Prostate gland (tissue), 2 donors: ENCODE measurements around the gene FGF11. TPM values are rescaled to one million over a fixed set of nuclear protein-coding genes. Genes with fewer than 3 reads are reported as not detected.
A peak's percentile ranks its signal among the peaks of the same experiment; 100 is the strongest.

ENCODE experiments used
- DNase-seq: peaks from one replicate; pipeline ENCODE4 v3.0.0-alpha.2; 2019; ENCODE audit warnings: low spot score
- H3K27ac ChIP-seq, 2 donors: fragments of 200-600 bp; sonication (generic); 2 replicates each; pipeline ENCODE4 v1.5.1; 2017 to 2019
- H3K27me3 ChIP-seq: fragments of 200-600 bp; sonication (generic); replicated peaks from 2 replicates; pipeline ENCODE4 v1.5.1; 2019; ENCODE audit not compliant: insufficient read depth
- H3K36me3 ChIP-seq, 2 donors: fragments of 200-600 bp; sonication (generic); 1 replicate in 1 of 2; 2 replicates in 1 of 2; pipeline versions ENCODE4 v1.5.1 to v1.8.1; 2017 to 2019
- H3K4me1 ChIP-seq: fragments of 200-600 bp; sonication (generic); replicated peaks from 2 replicates; pipeline ENCODE4 v1.5.1; 2019
- H3K4me3 ChIP-seq, 2 donors: fragments of 200-600 bp; sonication (generic); 2 replicates each; pipeline ENCODE4 v1.5.1; 2017 to 2019
- H3K9me3 ChIP-seq: fragments of 200-600 bp; sonication (generic); 2 replicates; pipeline ENCODE4 v1.5.1; 2017
- POLR2A ChIP-seq: fragments of 450-650 bp; IDR thresholded peaks from one replicate; pipeline ENCODE4 v1.6.1; 2016; ENCODE audit warnings: antibody characterized with exemption, mild to moderate bottlenecking
- POLR2AphosphoS5 ChIP-seq: sonication (generic); formaldehyde crosslinking; IDR thresholded peaks from one replicate; pipeline ENCODE4 v1.6.1; 2017; ENCODE audit warnings: antibody characterized with exemption
- WGBS: methylation state at CpG from one replicate; pipeline ENCODE4 v1.1.5; 2018; 5-methylcytosine and 5-hydroxymethylcytosine counted together
- intact Hi-C: fragments of 100-400 bp; cut with DNase I; formaldehyde crosslinking; loops from one replicate; pipeline ENCODE4 v1.14.2; 2022
- total RNA-seq, 2 donors: library from RNA; depleted of rRNA; stranded (reverse); fragments of >200 nt; gene quantifications; one replicate each; pipeline ENCODE4 v1.1.0, GENCODE V29; 2016
- TF ChIP-seq, protein P1 (sequence below), 4 experiments: fragments of 200-600 bp in 2 of 4; fragments of 450-650 bp in 2 of 4; sonication (generic) in 2 of 4; IDR thresholded peaks; 1 replicate in 3 of 4; 2 replicates in 1 of 4; pipeline ENCODE4 v1.5.1; 2016 to 2019; ENCODE audit warnings: antibody characterized with exemption in 4 of 4, mild to moderate bottlenecking in 2 of 4, moderate library complexity in 2 of 4

Gene FGF11
- total RNA-seq, 2 donors from 2014 or later: 1.2 to 4.2 TPM

GRCh38 chr17:7475764-7476422 lies 36.6 kb downstream of the FGF11 start:
- no peak for DNase-seq
- H3K27me3 ChIP-seq: no peaks in the 10 kb centered on the region
- H3K9me3 ChIP-seq: no peaks in the 10 kb centered on the region
- TF ChIP-seq, protein P1, sequence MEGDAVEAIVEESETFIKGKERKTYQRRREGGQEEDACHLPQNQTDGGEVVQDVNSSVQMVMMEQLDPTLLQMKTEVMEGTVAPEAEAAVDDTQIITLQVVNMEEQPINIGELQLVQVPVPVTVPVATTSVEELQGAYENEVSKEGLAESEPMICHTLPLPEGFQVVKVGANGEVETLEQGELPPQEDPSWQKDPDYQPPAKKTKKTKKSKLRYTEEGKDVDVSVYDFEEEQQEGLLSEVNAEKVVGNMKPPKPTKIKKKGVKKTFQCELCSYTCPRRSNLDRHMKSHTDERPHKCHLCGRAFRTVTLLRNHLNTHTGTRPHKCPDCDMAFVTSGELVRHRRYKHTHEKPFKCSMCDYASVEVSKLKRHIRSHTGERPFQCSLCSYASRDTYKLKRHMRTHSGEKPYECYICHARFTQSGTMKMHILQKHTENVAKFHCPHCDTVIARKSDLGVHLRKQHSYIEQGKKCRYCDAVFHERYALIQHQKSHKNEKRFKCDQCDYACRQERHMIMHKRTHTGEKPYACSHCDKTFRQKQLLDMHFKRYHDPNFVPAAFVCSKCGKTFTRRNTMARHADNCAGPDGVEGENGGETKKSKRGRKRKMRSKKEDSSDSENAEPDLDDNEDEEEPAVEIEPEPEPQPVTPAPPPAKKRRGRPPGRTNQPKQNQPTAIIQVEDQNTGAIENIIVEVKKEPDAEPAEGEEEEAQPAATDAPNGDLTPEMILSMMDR (IDR thresholded peaks at IDR 0.05): no peak
- no peak for TF ChIP-seq POLR2A
- no peak for TF ChIP-seq POLR2AphosphoS5
- peaks cover 22% of the 10 kb centered on the region for H3K4me1 ChIP-seq
- intact Hi-C loops: loop anchor here (5.0 kb wide), 2 partner anchors 39 to 74 kb away; partner anchors contain the start of genes FGF11, TMEM102 and TMEM256
- H3K27ac ChIP-seq: peak overlapping the region; percentile 100
- H3K36me3 ChIP-seq: no peaks in the 10 kb centered on the region
- no peak overlapping the region for H3K4me3 ChIP-seq
- 53% methylated on average over 15 of the region's 15 CpGs for WGBS

- DNase-seq: no peak
- Histone ChIP-seq H3K4me3 (no peak overlapping the region), H3K9me3 (no peaks in the 10 kb centered on the region), H3K36me3 (no peaks in the 10 kb centered on the region), H3K27me3 (no peaks in the 10 kb centered on the region), H3K4me1 (peaks cover 22% of the 10 kb centered on the region), H3K27ac (peak overlapping the region; percentile 100)
- WGBS: 20% methylated on average over 3 of the region's 3 CpGs
- intact Hi-C loops: loop anchor here (5.0 kb wide), 2 partner anchors 39 to 74 kb away; partner anchors contain the start of genes FGF11, TMEM102 and TMEM256
- TF ChIP-seq POLR2AphosphoS5 (peak; percentile 52), POLR2A (no peak)
- TF ChIP-seq, protein P1 (IDR thresholded peaks at IDR 0.05): no peak
These were observed 37.2 kb downstream of the FGF11 start for GRCh38 chr17:7476494-7476893.

- Histone ChIP-seq H3K4me3 (peak overlapping the region in 1 of 2 donors; percentile 100), H3K36me3 (no peaks in the 10 kb centered on the region), H3K27ac (peak overlapping the region; percentile 100), H3K9me3 (no peaks in the 10 kb centered on the region), H3K27me3 (no peaks in the 10 kb centered on the region), H3K4me1 (peaks cover 22% of the 10 kb centered on the region)
- no peak for DNase-seq
- intact Hi-C loops: loop anchor here (5.0 kb wide), 2 partner anchors 40 to 75 kb away; partner anchors contain the start of genes FGF11, TMEM102 and TMEM256
- 64% methylated on average over 5 of the region's 5 CpGs for WGBS
- TF ChIP-seq POLR2A: no peak
- TF ChIP-seq POLR2AphosphoS5: no peak
- TF ChIP-seq, protein P1 (IDR thresholded peaks at IDR 0.05): no peak
These were observed 37.6 kb downstream of the FGF11 start for GRCh38 chr17:7476951-7477350.

DNA sequence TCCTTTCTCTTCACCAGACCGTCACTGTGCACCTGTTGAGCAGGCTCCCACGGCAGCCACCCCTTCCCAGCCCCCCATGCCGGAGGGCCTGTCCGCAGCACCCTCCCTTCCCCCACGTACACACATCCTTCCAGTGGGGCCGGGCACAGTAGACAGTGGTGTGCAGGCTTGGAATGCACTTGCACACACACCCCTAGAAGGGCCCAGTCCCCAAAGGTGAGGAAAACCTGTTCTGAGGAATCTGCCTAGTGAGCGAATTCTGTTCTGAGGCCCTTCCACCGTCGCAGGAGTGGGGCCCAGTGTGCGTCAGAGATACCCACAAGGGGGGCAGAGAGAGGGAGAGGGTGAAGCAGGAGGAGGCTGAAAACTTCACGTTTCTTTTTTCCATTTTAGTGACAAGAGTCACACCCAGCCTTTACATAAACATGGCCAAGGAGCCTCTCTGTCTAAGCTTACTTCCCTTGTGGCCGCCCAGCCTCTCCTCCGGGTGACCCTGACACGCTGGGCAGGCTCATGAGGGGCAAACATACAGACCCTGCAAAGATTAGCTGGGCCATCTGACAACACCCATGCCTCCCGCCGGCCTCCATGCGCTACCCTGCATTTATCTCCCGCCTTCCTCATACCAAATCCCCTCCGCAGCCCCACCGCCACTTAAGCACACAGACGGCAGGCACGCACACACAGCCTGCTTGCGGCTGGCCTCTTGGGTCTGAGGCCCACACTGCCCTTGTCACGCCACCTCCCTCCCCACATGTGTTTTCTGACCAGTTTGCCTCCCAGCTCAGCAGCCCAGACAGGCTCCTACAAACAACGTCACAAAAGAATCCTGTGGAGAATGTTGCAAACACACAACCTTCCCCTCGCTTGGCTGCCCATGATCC lies 38.3 kb downstream of the FGF11 start:
- H3K4me3 ChIP-seq: peak overlapping the region; percentile 100
- intact Hi-C loops: loop anchor here (5.0 kb wide), 2 partner anchors 40 to 75 kb away; partner anchors contain the start of genes FGF11, TMEM102 and TMEM256
- WGBS: 9% methylated on average over 26 of the region's 26 CpGs
- no peaks in the 10 kb centered on the region for H3K27me3 ChIP-seq
- no peaks in the 10 kb centered on the region for H3K9me3 ChIP-seq
- no peaks in the 10 kb centered on the region for H3K36me3 ChIP-seq
- H3K4me1 ChIP-seq: peaks cover 22% of the 10 kb centered on the region
- peak overlapping the region; percentile 100 for H3K27ac ChIP-seq
- no peak for DNase-seq
- TF ChIP-seq, protein P1 (IDR thresholded peaks at IDR 0.05): no peak
- TF ChIP-seq POLR2AphosphoS5 (peak; percentile 11), POLR2A (peak; percentile 8)
